K562 (cell line): ENCODE measurements around the gene NBDY. TPM values are rescaled to one million over a fixed set of nuclear protein-coding genes. Genes with fewer than 3 reads are reported as not detected.

ENCODE experiments used
- ATAC-seq: fragments of 200-7000 bp; cut with Tn5 transposase; 3 replicates; pipeline ENCODE4 v1.9.1; 2020; ENCODE audit warnings: moderate library complexity
- BruUV-seq: library from RNA; stranded (reverse); fragments of 400-500 nt; replicated peaks from 2 replicates; lab custom pipeline; 2021; lab: Mats Ljungman, UMichigan
- CTCF ChIA-PET: fragments of 300-600 bp; formaldehyde crosslinking; extraction: SDS; loops from one replicate; lab custom pipeline; 2021; ENCODE audit warnings: low intra/inter-chr PET ratio; lab: Yijun Ruan, JAX
- POLR2A ChIA-PET: fragments of 300-600, 350-650 bp; sonication (Branson Sonifier 250); formaldehyde crosslinking; extraction: SDS; loops from one replicate; lab custom pipeline; 2021; ENCODE audit warnings: antibody characterized with exemption, inconsistent platforms; lab: Yijun Ruan, JAX
- DNase-seq, 4 experiments: peaks; one replicate each; pipeline versions ENCODE4 v3.0.0 to v3.0.0-alpha.2; 2011 to 2018; ENCODE audit warnings: low spot score in 3 of 4, mixed read lengths in 3 of 4; ENCODE audit errors: extremely low read depth in 1 of 4
- FAIRE-seq: peaks from 2 replicates; lab custom pipeline; 2011; peaks lifted over from hg19 to GRCh38; lab: Jason Lieb, UNC
- H2AFZ ChIP-seq: 2 replicates; pipeline ENCODE4 v1.6.0; 2011; ENCODE audit warnings: low read depth, low read length, control low read depth, inconsistent platforms
- H3K27ac ChIP-seq: fragments of 200-600 bp; 3 replicates; pipeline ENCODE4 v1.8.0; 2011; ENCODE audit warnings: low read depth, mild to moderate bottlenecking, control low read depth, inconsistent platforms, low read length, moderate library complexity, mixed read lengths; ENCODE audit errors: extremely low read depth
- H3K27me3 ChIP-seq, 2 experiments: fragments of 300-600 bp in 1 of 2; 2 replicates in 1 of 2; 3 replicates in 1 of 2; pipeline versions ENCODE4 v1.6.0 to v1.8.0; 2011; ENCODE audit warnings: inconsistent platforms in 2 of 2, low read length in 2 of 2, mild to moderate bottlenecking in 1 of 2, mixed read lengths in 1 of 2, moderate library complexity in 1 of 2; ENCODE audit not compliant: control insufficient read depth in 2 of 2, insufficient read depth in 2 of 2
- H3K36me3 ChIP-seq: fragments of 300-600 bp; 3 replicates; pipeline ENCODE4 v1.8.0; 2011; ENCODE audit warnings: mild to moderate bottlenecking, low read length, inconsistent platforms; ENCODE audit not compliant: control insufficient read depth, insufficient read depth
- H3K4me1 ChIP-seq, 2 experiments: fragments of 200-600 bp in 1 of 2; replicated peaks in 1 of 2; 2 replicates in 1 of 2; 3 replicates in 1 of 2; pipeline versions ENCODE4 v1.5.1 to v1.8.0; 2011; ENCODE audit warnings: inconsistent platforms in 2 of 2, low read length in 2 of 2, mild to moderate bottlenecking in 1 of 2, mixed read lengths in 1 of 2, moderate library complexity in 1 of 2; ENCODE audit not compliant: control insufficient read depth in 2 of 2, insufficient read depth in 2 of 2
- H3K4me2 ChIP-seq: 2 replicates; pipeline ENCODE4 v1.6.1; 2011; ENCODE audit warnings: low read length, control low read depth, inconsistent platforms, mixed read lengths; ENCODE audit not compliant: insufficient read depth
- H3K4me3 ChIP-seq: fragments of 200-600 bp; sonication (generic), shearing (Covaris generic); 2 replicates; pipeline ENCODE4 v1.5.1; 2016; ENCODE audit warnings: control low read depth, inconsistent platforms
- H3K79me2 ChIP-seq: fragments of 200-600 bp; 3 replicates; pipeline ENCODE4 v1.8.0; 2011; ENCODE audit warnings: low read length, inconsistent platforms; ENCODE audit not compliant: control insufficient read depth, insufficient read depth
- H3K9ac ChIP-seq, 2 experiments: 2 replicates each; pipeline versions ENCODE4 v1.6.0 to v1.6.1; 2011; ENCODE audit warnings: low read depth in 2 of 2, low read length in 2 of 2, control low read depth in 1 of 2, inconsistent platforms in 1 of 2, mild to moderate bottlenecking in 1 of 2, mixed read lengths in 1 of 2; ENCODE audit not compliant: insufficient read depth in 1 of 2
- H3K9me1 ChIP-seq: one replicate; pipeline ENCODE4 v1.6.0; 2011; ENCODE audit warnings: inconsistent platforms, mild to moderate bottlenecking, low read length, moderate library complexity; ENCODE audit not compliant: control insufficient read depth, insufficient read depth
- H3K9me3 ChIP-seq: replicated peaks from 2 replicates; pipeline ENCODE4 v1.5.1; 2011; ENCODE audit warnings: low read depth, low read length, inconsistent platforms; ENCODE audit not compliant: control insufficient read depth, insufficient read depth
- H4K20me1 ChIP-seq: replicated peaks from 2 replicates; pipeline ENCODE4 v1.6.1; 2011; ENCODE audit warnings: low read length, inconsistent platforms, mixed read lengths; ENCODE audit not compliant: control insufficient read depth, insufficient read depth
- CSDE1 ChIP-seq, 2 experiments: fragments of 450-650 bp; IDR thresholded peaks; 2 replicates each; pipeline ENCODE4 v1.6.1; 2016; ENCODE audit warnings: mild to moderate bottlenecking in 1 of 2
- FOXP1 ChIP-seq: sonication (generic); formaldehyde crosslinking; IDR thresholded peaks from 2 replicates; pipeline ENCODE4 v1.8.0; 2022; ENCODE audit warnings: mild to moderate bottlenecking, missing genetic modification reagents
- ZNF134 ChIP-seq: fragments of 250-450 bp; sonication (Bioruptor Pico); conservative IDR thresholded peaks from 2 replicates; pipeline ENCODE4 v1.4.0; 2020
- ZNF668 ChIP-seq: fragments of 250-450 bp; sonication (Bioruptor Pico); IDR thresholded peaks from 2 replicates; pipeline ENCODE4 v1.8.0; 2022; ENCODE audit warnings: mild to moderate bottlenecking, inconsistent platforms
- WGBS: fragments of 100-300 bp; shearing (Covaris generic); methylation state at CpG from one replicate; pipeline ENCODE4 v1.1.6; 2016; ENCODE audit warnings: low coverage, mixed read lengths; ENCODE audit not compliant: insufficient coverage; ENCODE audit errors: missing lambda C conversion rate; 5-methylcytosine and 5-hydroxymethylcytosine counted together
- in situ Hi-C: fragments of 300-500 bp; cut with MboI; formaldehyde crosslinking; loops from 4 replicates; pipeline ENCODE4 v1.15.0; 2018; ENCODE audit warnings: inconsistent platforms, mixed read lengths
- intact Hi-C: fragments of 100-400 bp; cut with micrococcal nuclease; formaldehyde crosslinking; loops from 2 replicates; pipeline ENCODE4 v1.14.2; 2022
- polyA plus RNA-seq, 8 experiments: library from polyadenylated mRNA; depleted of rRNA in 4 of 8; stranded (reverse) in 5 of 8; unstranded in 3 of 8; fragments of >200 nt; fragmentation: Nextera tagmentation in 2 of 8; fragmentation: Illumina TruSeq in 1 of 8; extraction: Ambion mirVana in 2 of 8; extraction: Trizol in 1 of 8; gene quantifications; 2 replicates each; pipeline versions ENCODE4 v1.2.1 to v1.2.3, GENCODE V29; 2011 to 2014; ENCODE audit warnings: inconsistent platforms in 1 of 8, missing spikeins in 1 of 8
- total RNA-seq, 7 experiments: library from RNA; depleted of rRNA in 6 of 7; stranded (reverse); fragments of >200 nt in 6 of 7; fragmentation: Illumina TruSeq in 2 of 7; extraction: Trizol in 2 of 7; gene quantifications; 2 replicates each; pipeline versions ENCODE4 v1.2.1 to v1.2.3, GENCODE V29; 2011 to 2021; ENCODE audit warnings: low replicate concordance in 1 of 7

The NBDY gene
- total and polyA plus RNA-seq, 9 of the 15 experiments (the other 6 are each of a cell fraction or from before 2014, with no cell fraction given), result 1.00 to 24.7 (median 7.0) TPM

- Histone ChIP-seq H3K9ac (no peak overlapping the region), H3K9me3 (no peaks in the 10 kb centered on the region), H3K27ac (no peak overlapping the region), H2AFZ (no peak overlapping the region), H4K20me1 (no peaks in the 10 kb centered on the region), H3K9me1 (no peaks in the 10 kb centered on the region), H3K4me2 (no peak overlapping the region), H3K4me3 (no peak overlapping the region), H3K27me3 (no peaks in the 10 kb centered on the region), H3K36me3 (no peaks in the 10 kb centered on the region), H3K79me2 (no peaks in the 10 kb centered on the region), H3K4me1 (peaks cover 0 to 3% of the 10 kb centered on the region in 2 experiments; a peak in 1 of 5 replicates)
- CTCF ChIA-PET, result no interaction called here
- BruUV-seq, result no TSS peak
- DNase-seq (no peak), FAIRE-seq (no peak), ATAC-seq (no peak)
- WGBS, result 27% methylated on average over 10 of the region's 13 CpGs
- POLR2A ChIA-PET, result interaction anchor here (0.7 kb wide), 1 partner anchor 195 kb away, joined by 4 read pairs; no protein-coding TSS in a partner anchor
- TF ChIP-seq FOXP1 (no peak), ZNF668 (CRISPR knock-in tag) (no peak)
- in situ Hi-C loops (no loop called here), intact Hi-C loops (no loop called here)
Observed at GRCh38 chrX:56798866-56799758, 70.1 kb downstream of the NBDY start.

GRCh38 chrX:56800307-56800706 is 71.3 kb downstream of the NBDY start:
- WGBS, result 15% methylated on average over 2 of the region's 3 CpGs
- FAIRE-seq (no peak), ATAC-seq (no peak), DNase-seq (no peak)
- POLR2A ChIA-PET, result no interaction called here
- Histone ChIP-seq H3K27me3 (no peaks in the 10 kb centered on the region), H3K4me1 (peaks cover 0 to 3% of the 10 kb centered on the region in 2 experiments; a peak in 1 of 5 replicates), H2AFZ (no peak overlapping the region), H3K36me3 (no peaks in the 10 kb centered on the region), H3K4me2 (no peak overlapping the region), H3K9me3 (no peaks in the 10 kb centered on the region), H3K9ac (no peak overlapping the region), H3K79me2 (no peaks in the 10 kb centered on the region), H3K4me3 (no peak overlapping the region), H3K27ac (no peak overlapping the region), H3K9me1 (no peaks in the 10 kb centered on the region), H4K20me1 (no peaks in the 10 kb centered on the region)
- intact Hi-C loops, result no loop called here
- in situ Hi-C loops, result no loop called here
- TF ChIP-seq ZNF134 (CRISPR knock-in tag), result no peak
- TF ChIP-seq CSDE1 (IDR thresholded peaks at IDR 0.05), result no peak
- BruUV-seq, result no TSS peak
- CTCF ChIA-PET, result no interaction called here
